Activated gamma-delta T cell treated with anti-CD3 and anti-CD28 coated beads, Interleukin-2, amount 50 U/mL, for 16 hours (primary cell): Measurements from ENCODE around the gene HDHD3.
"Not testable (repeated sequence)": the region's sequence is repeated elsewhere in the genome, so short reads cannot be mapped to it uniquely, and the experiment has no call there.

Source experiments
- DNase-seq: peaks from one replicate; pipeline ENCODE4 v3.0.0-alpha.2; 2020; ENCODE audit warnings: low read depth

HDHD3 gene

DNA sequence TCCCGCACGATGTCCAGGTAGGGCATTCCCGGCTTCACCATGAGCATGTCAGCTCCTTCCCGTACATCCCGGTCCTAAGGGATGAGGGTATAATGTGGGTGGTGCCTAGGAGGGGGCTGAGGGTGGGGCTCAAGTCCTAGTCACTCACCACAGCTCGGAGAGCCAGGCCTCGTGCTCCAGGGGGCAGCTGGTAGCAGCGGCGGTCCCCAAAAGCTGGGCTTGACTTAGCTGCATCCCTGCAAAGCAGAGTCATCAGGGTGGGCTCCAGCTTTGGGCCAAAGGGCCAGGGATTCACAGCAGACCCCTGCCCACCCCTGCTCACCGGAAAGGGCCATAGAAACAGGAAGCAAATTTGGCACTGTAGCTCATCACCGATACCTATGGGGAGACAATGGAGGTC, 12.7 kb upstream of the HDHD3 start:
- no peak for DNase-seq

GRCh38 chr9:113388833-113389232, 12.0 kb upstream of the HDHD3 start:
- DNase-seq, result no peak

DNA sequence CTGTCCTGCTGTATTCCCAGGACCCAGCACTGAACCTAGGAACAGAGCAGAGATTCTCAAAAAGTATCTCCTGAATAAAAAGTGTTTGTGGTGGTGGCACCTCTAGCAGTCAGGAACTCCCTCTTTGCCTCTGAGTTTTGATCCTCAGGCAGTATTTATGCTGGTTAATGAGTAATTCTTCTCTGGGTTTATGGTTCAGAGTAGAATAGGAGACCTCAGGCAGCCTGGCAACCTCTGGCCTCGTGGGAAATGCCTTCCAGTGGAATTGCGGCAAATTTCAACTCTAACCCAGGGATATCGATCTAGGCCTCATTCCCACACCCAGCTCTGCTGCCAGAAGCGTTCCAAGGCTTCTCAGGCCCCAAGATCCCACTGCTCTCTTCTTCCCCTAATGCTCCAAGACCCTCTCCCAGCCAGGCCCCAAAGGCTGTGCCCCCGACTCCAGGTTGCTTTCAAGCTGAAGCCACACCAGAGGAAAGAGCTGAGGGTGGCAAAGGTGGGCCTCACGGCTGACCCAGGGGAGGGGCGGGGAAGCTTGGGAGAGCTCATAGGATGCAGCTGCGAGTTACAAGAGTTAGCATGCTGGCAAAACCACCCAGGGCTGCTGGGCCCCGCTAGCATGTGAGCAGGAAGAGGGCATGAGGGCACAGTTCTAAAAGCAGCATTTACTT, 10.9 kb upstream of the HDHD3 start:
- no peak for DNase-seq

DNA sequence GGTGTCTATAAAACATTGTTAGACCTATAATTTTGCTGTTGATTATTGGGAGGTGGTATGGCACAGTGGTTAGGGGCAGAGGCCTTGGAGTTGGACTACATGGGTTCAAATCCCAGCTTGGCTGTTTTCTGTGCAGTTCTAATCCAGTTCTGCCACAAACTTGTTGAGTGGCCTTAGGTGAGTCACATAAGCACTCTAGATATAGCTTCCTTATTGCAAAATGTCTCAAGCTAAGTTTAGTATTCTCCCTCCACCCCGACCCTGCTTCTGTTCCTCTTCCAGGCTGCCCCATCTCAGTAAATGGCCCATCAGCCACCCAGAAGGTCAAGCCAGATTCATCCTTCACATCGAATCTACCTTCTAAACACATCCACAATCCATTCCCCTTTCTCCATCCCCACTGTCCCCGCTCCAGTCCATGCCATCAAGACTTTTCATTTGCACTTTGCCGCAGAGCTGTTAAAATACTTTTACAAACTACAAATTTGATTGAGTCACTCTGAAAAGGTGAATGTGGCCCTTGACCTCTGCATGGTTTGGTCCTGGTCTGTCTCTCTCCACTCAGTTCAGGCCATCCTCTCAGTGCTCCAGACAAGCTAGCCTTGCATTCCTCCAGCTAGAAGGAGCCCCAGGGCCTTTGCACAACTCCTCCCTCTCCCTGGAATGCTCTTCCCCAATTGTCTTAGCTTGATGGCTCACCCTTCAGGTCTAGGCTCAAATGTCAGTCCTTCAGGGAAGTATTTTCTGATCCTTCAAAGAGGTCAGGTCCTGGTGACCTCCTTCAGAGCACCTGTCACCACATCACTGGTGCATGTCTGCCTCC, 10.0 kb upstream of the HDHD3 start:
- no peak for DNase-seq

- no peak for DNase-seq
These were observed 5.2 kb upstream of the HDHD3 start for GRCh38 chr9:113381909-113382411.

GRCh38 chr9:113381441-113381840, 4.7 kb upstream of the HDHD3 start:
- not testable (repeated sequence) for DNase-seq

DNA sequence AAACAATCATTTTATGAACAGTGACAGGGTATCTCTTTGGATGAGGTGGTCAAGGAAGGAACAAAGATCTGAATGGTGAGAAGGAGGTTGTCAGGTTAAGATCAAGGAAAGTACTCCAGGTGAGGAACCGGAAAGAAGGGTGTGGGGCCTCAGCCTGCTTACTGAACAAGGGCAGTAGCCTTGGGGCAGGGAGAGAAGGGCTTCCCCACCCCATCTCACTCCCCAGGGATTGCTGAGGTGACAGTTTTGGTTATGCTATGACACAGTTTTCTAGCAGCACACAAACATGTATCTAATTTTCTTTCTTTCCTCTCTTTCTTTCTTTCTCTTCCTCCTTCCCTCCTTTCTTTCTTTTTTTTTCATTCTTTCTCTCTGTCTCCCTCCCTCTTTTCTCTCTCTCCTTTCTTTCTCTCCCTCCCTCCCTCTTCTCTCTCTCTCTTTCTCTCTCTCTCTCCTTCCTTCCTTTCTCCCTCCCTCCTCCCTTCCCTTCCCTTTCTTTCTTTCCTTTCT, 4.1 kb upstream of the HDHD3 start:
- DNase-seq, result no peak

- DNase-seq, result not testable (repeated sequence)
These were observed 3.0 kb upstream of the HDHD3 start for GRCh38 chr9:113379829-113380210.

DNA sequence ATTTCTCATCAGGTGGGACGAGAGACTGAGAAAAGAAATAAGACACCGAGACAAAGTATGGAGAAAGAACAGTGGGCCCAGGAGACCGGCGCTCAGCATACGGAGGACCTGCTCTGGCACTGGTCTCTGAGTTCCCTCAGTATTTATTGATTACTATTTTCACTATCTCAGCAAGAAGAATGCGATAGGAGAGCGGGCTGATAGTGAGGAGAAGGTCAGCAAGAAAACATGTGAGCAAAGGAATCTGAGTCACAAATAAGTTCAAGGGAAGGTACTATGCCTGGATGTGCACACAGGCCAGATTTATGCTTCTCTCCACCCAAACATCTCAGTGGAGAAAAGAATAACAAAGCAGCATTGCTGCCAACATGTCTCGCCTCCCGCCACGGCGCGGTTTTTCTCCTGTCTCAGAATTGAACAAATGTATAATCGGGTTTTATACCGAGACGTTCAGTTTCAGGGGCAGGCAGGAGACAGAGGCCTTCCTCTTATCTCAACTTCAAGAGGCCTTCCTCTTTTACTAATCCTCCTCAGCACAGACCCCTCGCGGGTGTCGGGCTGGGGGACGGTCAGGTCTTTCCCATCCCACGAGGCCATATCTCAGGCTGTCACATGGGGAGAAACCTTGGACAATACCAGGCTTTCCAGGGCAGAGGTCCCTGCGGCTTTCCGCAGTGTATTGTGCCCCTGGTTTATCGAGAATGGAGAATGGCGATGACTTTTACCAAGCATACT, 2.5 kb upstream of the HDHD3 start:
- not testable (repeated sequence) for DNase-seq

DNA sequence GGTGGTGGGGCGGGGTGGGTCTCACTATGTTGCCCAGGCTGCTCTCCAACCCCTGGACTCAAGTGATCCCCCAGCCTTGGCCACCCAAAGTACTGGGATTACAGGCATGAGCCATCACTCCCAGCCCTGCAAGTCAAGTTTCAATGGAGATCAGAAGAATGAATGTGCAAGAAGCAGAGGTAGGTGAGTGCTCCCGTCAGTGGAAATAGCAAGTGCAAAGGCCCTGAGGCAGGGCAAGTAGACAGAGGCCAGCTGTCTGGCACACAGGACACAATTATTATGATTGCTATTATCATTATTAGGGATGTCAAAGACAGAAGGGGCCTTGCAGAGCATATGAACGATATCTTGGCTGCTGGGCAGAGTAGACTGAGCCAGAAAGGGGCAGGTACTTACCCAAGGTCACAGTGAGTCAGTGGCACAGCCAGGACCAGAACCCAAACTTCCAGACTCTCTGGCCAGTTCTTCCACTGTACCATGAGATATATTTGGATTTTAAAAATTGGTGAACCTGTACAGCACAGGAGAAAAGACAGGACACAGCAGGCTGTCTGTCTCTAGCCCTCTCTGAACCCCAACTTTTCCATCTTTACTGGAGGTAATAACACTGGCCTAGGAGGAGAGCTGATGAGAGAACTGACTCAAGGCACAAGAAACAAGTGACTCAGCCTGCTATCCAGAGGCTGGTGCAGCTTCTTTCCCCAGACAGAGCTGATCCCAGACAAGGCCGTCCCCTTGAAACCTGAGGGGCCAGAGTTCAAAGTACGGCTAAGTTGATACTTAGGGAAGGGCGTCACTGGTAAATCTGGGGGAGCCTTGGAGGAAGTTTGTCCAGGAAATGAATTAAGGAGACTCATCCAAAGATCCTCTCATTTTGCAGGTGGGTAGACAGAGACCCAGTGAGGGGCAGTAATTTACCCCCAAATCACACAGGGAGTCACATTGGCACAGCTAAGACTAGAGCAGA, 1.4 kb downstream of the HDHD3 start:
- no peak for DNase-seq

DNA sequence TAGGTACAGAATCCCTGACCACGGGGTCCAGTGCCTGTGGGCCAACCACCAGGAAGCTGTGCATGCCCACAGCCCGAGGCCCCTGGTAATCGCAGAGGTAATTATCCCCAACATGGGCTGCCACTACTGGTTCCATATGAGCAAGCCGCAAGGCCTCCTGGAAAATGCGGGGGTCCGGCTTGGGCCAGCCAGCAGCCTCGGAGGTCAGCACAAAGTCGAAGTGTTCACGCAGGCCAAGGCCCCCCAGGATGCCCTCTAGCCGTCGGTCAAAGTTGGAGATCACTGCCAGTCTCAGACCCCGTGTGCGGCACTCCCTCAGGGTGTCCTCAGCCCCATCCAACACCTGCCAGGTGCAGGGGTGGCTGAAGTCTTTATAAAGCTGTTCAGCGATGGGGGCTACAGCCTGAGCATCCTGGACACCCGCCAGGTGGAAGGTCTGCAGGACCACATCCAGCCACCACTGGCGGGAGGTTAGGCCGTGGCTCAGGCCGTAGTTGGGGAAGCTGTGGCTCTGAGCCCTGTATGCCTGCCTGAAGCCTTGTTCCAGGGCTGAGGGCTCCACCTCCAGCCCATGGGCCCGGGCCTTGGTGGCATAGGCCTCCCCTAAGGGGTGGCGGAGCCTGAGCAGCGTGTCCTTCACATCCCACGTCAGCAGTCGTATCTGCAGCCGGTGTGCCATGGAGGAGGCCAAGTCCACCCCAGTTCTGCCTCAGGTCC, 3.0 kb downstream of the HDHD3 start:
- DNase-seq, result no peak

- no peak for DNase-seq
These were observed 3.5 kb downstream of the HDHD3 start for GRCh38 chr9:113373256-113373655.

DNA sequence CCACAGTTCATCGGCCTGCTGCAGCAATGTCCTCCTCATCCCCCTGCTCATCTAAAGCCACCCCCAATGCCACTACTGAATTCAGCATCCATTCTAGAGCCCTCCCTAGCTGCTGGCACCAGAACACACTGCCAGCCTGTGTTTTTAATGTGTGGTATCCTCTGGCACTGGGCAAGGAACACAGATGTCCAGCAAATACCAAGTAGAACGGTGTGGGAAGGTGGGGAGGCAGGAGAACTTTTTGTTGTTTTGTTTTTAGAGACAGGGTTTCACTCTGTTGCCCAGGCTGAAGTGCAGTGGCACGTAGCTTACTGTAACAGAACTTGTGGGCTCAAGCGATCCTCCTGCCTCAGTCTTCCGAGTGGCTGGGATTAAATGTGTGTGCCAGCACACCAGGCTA, 4.7 kb downstream of the HDHD3 start:
- DNase-seq, result no peak

- no peak for DNase-seq
These were observed 5.9 kb downstream of the HDHD3 start for GRCh38 chr9:113370806-113371325.

DNA sequence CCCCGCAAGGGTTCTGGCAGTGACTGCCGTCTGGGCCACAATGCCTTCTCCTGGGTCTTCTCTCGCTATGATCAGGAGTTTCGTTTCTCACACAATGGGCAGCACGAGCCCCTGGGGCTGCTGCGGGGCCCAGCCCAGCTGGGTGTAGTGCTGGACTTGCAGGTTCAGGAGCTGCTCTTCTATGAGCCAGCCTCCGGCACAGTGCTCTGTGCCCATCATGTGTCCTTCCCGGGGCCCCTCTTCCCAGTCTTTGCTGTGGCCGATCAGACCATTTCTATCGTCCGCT, 7.0 kb downstream of the HDHD3 start:
- DNase-seq, result no peak

DNA sequence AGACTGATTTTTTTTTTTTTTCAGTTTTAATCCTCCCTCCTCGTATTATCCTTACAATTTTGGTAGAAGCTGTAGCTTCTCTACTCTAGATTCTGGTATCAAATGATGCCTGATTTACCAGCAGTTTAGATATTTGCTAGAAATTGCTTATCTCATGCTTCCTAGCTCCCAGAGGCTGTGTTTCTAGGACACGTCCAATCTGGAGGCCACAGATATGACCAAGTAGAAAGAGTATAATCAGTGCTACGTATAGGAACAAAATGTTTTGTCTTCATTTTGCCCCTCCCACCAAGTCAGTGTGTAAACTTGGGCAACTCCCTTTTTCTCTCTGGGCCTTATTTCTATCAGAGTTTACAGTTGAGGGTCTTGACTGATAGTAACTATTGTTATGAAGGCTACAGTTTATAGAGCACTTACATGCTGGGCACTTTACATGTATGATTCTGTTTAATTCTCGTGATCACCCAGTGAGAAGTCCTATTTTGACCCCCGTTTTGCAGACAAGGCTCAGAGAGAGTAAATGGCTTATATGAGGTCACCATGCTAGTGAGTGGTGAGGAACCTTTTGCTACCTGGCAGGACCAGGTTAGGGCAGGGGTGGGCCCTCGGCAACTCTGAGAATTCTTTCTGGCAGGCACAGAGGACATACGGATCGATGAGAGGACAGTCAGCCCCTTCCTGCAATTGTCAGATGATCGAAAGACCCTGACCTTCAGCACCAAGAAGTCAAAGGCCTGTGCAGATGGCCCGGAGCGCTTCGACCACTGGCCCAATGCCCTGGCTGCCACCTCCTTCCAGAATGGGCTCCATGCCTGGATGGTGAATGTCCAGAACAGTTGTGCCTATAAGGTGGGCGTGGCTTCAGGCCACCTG, 7.6 kb downstream of the HDHD3 start:
- no peak for DNase-seq

GRCh38 chr9:113368348-113368981, 8.3 kb downstream of the HDHD3 start:
- DNase-seq, result no peak

DNA sequence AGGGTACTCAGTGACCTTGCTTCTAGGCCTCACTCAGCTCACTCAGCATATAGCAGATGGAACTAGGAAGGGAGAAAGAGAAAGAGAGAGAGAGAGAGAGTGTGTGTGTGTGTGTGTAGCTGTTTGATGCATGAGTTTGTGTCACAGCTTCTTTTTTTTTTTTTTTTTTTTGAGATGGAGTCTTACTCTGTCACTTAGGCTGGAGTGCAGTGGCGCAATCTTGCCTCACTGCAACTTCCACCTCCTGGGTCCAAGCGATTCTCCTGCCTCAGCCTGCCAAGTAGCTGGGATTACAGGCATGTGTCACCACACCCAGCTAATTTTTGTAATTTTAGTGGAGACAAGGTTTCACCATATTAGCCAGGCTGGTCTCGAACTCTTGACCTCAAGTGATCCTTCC, 11.1 kb downstream of the HDHD3 start:
- not testable (repeated sequence) for DNase-seq

- no peak for DNase-seq
These were observed 11.8 kb downstream of the HDHD3 start for GRCh38 chr9:113364951-113365350.
